Skeletal muscle satellite cell (primary cell): ENCODE measurements around the gene HBM.

Experiments
- H3K27me3 ChIP-seq: 2 replicates; pipeline ENCODE4 v1.7.0; 2013; ENCODE audit warnings: low read length; ENCODE audit not compliant: control insufficient read depth, insufficient read depth
- H3K36me3 ChIP-seq: 2 replicates; pipeline ENCODE4 v1.7.0; 2013; ENCODE audit warnings: mild to moderate bottlenecking, control low read depth, low read length; ENCODE audit not compliant: insufficient read depth
- H3K4me1 ChIP-seq: 2 replicates; pipeline ENCODE4 v1.7.0; 2013; ENCODE audit warnings: low read length; ENCODE audit not compliant: control insufficient read depth, insufficient read depth
- H3K4me2 ChIP-seq: 2 replicates; pipeline ENCODE4 v1.7.0; 2013; ENCODE audit warnings: mild to moderate bottlenecking, low read length
- H3K4me3 ChIP-seq: 2 replicates; pipeline ENCODE4 v1.7.0; 2013; ENCODE audit warnings: low read length
- H3K9ac ChIP-seq: 2 replicates; pipeline ENCODE4 v1.7.0; 2013; ENCODE audit warnings: mild to moderate bottlenecking, low read depth, low read length, moderate library complexity
- H3K9me3 ChIP-seq: replicated peaks from 2 replicates; pipeline ENCODE4 v1.7.0; 2013; ENCODE audit warnings: mild to moderate bottlenecking, control low read depth, low read length

HBM gene

DNA sequence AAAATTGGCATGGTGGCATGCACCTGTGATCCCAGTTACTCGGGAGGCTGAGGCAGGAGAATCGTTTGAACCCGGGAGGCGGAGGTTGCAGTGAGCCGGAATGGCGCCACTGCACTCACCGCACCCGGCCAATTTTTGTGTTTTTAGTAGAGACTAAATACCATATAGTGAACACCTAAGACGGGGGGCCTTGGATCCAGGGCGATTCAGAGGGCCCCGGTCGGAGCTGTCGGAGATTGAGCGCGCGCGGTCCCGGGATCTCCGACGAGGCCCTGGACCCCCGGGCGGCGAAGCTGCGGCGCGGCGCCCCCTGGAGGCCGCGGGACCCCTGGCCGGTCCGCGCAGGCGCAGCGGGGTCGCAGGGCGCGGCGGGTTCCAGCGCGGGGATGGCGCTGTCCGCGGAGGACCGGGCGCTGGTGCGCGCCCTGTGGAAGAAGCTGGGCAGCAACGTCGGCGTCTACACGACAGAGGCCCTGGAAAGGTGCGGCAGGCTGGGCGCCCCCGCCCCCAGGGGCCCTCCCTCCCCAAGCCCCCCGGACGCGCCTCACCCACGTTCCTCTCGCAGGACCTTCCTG, 14.4 kb downstream of the HBM start, which contains the start of gene HBQ1:
HBQ1 (plus strand) TSS at position 359 of the 575 bp plus-strand sequence; CDS start at position 387, 28 bp downstream.
- Histone ChIP-seq H3K27me3 (peaks cover 28% of the 10 kb centered on the region), H3K36me3 (peaks cover 2% of the 10 kb centered on the region), H3K4me3 (peak within 1 kb of the TSS; percentile 59), H3K4me1 (peaks cover 20% of the 10 kb centered on the region), H3K9me3 (no peaks in the 10 kb centered on the region), H3K4me2 (peak within 1 kb of the TSS; percentile 86), H3K9ac (peak within 1 kb of the TSS; percentile 47)

DNA sequence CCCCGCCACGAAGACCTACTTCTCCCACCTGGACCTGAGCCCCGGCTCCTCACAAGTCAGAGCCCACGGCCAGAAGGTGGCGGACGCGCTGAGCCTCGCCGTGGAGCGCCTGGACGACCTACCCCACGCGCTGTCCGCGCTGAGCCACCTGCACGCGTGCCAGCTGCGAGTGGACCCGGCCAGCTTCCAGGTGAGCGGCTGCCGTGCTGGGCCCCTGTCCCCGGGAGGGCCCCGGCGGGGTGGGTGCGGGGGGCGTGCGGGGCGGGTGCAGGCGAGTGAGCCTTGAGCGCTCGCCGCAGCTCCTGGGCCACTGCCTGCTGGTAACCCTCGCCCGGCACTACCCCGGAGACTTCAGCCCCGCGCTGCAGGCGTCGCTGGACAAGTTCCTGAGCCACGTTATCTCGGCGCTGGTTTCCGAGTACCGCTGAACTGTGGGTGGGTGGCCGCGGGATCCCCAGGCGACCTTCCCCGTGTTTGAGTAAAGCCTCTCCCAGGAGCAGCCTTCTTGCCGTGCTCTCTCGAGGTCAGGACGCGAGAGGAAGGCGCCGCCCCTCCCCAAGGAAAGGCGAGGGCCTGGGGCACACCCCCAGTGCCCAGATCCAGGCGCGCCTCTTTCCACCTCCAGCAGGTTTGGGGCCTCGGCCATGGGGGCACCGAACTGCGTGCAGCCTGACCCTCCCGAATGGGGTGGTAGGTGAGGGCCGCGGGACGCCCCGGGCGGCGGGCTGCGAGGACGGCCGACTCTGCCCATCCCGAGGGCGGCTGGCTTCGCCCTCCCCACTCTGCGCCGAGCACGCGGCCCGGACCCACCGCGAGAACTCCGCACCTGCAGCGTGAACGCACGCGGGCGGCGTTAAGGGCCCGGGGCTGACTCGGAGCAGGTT, 15.1 kb downstream of the HBM start:
- Histone ChIP-seq H3K9ac (peak overlapping the region; percentile 47), H3K4me3 (peak overlapping the region; percentile 59), H3K36me3 (peaks cover 8% of the 10 kb centered on the region), H3K4me2 (peak overlapping the region; percentile 86), H3K4me1 (peaks cover 20% of the 10 kb centered on the region), H3K27me3 (peaks cover 23% of the 10 kb centered on the region), H3K9me3 (no peaks in the 10 kb centered on the region)

DNA sequence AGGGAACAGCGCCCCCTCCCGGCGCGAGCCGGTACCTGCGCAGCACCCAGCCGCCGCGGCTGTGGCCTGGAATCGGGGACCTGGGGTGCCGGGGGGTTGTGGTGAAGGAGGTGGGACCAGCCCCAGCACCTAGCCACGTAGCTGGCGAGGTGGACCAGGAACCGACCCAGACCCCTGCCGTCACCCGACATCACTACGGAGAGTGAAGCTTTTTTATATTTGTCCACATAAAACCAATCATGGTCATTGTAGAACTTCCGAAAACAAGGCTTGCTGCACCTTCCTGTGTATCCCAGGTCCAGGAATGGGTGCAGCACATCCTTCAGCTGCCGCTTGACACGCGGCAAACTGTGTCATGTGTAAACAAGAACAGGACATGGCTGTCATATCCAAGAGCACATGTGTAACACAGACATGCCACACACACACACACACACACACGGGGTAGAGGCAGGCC, 15.8 kb downstream of the HBM start:
- peak overlapping the region; percentile 86 for H3K4me2 ChIP-seq
- H3K4me1 ChIP-seq: peaks cover 20% of the 10 kb centered on the region
- H3K4me3 ChIP-seq: no peak overlapping the region
- no peak overlapping the region for H3K9ac ChIP-seq
- peaks cover 23% of the 10 kb centered on the region for H3K27me3 ChIP-seq
- peaks cover 8% of the 10 kb centered on the region for H3K36me3 ChIP-seq
- no peaks in the 10 kb centered on the region for H3K9me3 ChIP-seq

DNA sequence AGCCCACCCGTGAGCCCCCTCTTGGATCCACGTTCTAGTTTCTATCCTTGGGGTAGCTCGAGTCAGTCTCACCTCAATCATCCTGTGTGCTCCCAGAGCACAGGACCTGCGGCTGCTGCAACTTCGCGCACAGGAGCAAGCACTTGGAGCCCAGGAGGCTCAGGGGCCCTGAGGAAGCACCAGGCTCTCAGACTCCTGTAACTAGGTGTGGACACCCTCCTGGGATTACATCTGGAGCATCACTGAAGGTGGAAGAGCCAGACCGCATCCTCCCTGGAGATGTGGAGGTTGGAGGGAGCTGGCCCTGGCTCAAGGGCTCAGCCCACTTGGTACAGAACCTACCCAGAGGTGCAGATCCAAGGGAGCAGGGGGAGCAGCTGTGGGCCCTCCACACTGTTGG, 17.2 kb downstream of the HBM start:
- H3K4me2 ChIP-seq: no peak overlapping the region
- H3K9me3 ChIP-seq: no peaks in the 10 kb centered on the region
- H3K36me3 ChIP-seq: peaks cover 14% of the 10 kb centered on the region
- no peak overlapping the region for H3K9ac ChIP-seq
- H3K27me3 ChIP-seq: peaks cover 14% of the 10 kb centered on the region
- H3K4me1 ChIP-seq: peaks cover 13% of the 10 kb centered on the region
- H3K4me3 ChIP-seq: no peak overlapping the region

DNA sequence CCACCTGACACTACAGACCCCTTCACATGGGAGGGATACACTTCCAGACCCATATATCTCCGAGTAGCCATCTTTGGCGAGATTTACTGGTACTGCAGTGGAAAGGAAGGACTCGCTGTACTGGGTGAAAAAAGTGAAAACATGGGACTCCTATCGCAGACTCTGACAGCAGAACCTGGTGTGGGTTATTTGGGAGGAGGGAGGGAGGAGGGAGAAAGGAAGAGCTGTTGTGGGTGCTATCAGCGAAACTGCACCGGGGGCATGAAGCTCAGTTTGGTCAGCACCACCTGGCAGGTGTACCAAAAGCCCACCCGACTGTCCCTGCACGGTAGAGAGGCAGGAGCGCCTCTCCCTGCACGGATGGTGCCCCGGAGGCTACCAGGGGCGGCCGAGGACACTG, 19.4 kb downstream of the HBM start:
- H3K4me3 ChIP-seq: no peak overlapping the region
- H3K27me3 ChIP-seq: no peaks in the 10 kb centered on the region
- H3K36me3 ChIP-seq: peaks cover 33% of the 10 kb centered on the region
- no peaks in the 10 kb centered on the region for H3K9me3 ChIP-seq
- no peak overlapping the region for H3K9ac ChIP-seq
- H3K4me2 ChIP-seq: no peak overlapping the region
- peaks cover 13% of the 10 kb centered on the region for H3K4me1 ChIP-seq

DNA sequence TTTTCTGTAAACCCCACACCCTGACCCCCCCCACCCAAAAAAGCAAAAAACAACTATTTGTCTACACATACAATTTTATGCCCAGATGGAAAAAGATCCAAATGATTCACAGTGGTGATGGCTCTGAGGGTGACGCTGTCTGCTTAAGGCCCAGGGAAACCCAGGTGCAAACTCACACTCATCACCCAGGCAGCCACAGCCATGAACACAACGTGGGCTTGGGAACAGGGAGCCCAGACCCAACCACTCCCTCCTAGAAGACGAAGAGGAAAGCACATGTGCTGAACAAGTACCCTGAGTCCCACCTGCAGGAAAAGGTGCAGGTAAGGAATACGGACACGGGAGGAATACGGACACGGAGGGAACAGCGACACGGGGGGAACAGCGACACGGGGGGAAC, 19.9 kb downstream of the HBM start:
- Histone ChIP-seq H3K36me3 (peaks cover 38% of the 10 kb centered on the region), H3K9me3 (no peaks in the 10 kb centered on the region), H3K9ac (no peak overlapping the region), H3K4me3 (no peak overlapping the region), H3K4me1 (peaks cover 11% of the 10 kb centered on the region), H3K27me3 (no peaks in the 10 kb centered on the region), H3K4me2 (no peak overlapping the region)

DNA sequence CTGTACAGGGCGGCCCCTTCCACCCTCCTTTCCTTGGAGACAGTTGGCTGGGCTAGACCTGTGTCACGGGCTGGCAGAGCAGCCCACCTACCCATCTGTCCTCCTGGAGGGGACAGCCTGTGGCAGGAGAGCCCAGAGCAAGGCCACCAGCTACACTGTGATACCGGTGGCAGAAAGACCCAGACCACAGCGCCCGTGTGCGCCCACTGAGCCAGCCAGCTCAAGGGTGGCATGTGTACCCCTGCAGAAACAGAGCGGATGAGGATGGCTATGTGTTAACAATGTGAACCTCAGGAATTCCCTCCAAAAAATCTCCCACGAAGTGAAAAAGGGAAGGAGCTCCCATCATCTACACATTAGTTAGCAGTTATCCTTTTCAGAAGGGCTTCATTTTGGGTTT, 21.6 kb downstream of the HBM start:
- no peaks in the 10 kb centered on the region for H3K27me3 ChIP-seq
- no peak overlapping the region for H3K4me2 ChIP-seq
- H3K9me3 ChIP-seq: no peaks in the 10 kb centered on the region
- no peaks in the 10 kb centered on the region for H3K4me1 ChIP-seq
- no peak overlapping the region for H3K4me3 ChIP-seq
- no peak overlapping the region for H3K9ac ChIP-seq
- H3K36me3 ChIP-seq: peaks cover 50% of the 10 kb centered on the region

DNA sequence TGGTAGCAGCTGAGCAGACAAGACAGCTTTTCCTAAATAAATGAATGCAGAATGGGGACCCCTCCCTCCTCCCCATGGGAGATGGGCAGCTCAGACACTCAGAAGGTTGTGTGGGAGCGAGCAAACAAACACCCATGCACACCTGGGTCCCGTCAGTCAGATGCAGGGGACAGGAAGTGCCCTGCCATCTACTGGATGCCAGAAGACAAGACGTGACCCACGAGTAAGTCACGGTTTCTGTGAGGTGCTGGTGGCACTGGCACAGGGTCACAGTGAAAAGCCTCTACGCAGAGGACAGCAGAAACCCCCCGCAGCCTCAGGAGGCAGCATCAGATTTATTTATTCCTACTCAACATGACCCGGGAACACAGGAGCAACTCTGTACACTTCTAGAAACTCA, 22.9 kb downstream of the HBM start:
- Histone ChIP-seq H3K4me2 (no peak overlapping the region), H3K9ac (no peak overlapping the region), H3K27me3 (no peaks in the 10 kb centered on the region), H3K4me1 (no peaks in the 10 kb centered on the region), H3K36me3 (peaks cover 57% of the 10 kb centered on the region), H3K9me3 (no peaks in the 10 kb centered on the region), H3K4me3 (no peak overlapping the region)

DNA sequence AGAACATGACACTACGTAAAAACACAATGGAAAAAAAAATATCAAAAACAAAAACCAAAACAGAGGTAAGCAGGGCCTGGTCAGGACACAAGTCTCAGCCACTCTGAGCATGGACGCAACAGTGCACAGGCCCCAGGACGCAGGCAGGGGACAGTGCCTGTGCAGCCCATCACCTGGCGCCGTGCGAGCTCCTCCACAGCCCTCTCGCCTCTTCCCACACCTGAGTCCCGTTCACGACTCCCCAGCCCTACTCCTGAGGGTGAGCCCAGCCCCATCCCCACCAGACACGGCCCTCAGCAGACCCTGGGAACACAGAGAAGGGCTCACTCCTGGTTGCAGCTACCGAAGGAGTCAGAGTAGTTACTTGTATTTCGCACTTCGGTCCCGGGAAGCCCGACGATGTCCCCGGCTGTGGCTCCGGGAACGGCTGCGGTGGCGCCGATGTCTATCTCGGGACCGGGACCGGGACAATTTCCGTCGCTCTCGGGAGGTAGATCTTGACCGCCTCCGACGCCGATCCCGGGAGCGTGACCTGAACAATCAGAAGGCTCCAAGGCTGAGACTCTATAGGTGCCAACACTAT, 23.9 kb downstream of the HBM start:
- H3K9me3 ChIP-seq: no peaks in the 10 kb centered on the region
- H3K9ac ChIP-seq: no peak overlapping the region
- peaks cover 66% of the 10 kb centered on the region for H3K36me3 ChIP-seq
- no peak overlapping the region for H3K4me2 ChIP-seq
- no peak overlapping the region for H3K4me3 ChIP-seq
- no peaks in the 10 kb centered on the region for H3K27me3 ChIP-seq
- H3K4me1 ChIP-seq: peaks cover 5% of the 10 kb centered on the region

DNA sequence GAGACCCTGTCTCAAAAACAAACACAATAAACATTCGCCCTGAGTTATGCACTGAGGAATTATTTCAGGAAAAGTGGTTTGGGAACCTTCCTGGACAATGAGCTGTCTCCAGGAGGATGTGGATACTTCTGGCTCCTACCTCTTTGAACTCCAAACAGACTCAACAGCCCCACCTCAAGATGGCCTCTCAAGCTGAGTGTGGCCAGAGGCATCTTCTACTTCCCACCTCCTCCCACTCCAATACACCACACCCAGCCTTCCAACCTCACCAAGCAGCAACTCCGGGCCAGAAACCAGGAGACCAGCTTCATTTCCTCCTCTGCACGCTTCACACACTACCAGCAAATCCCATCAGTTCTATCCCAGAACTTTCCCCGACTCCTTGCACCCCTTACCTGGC, 26.1 kb downstream of the HBM start:
- Histone ChIP-seq H3K9ac (no peak overlapping the region), H3K36me3 (peaks cover 72% of the 10 kb centered on the region), H3K9me3 (no peaks in the 10 kb centered on the region), H3K4me1 (peaks cover 9% of the 10 kb centered on the region), H3K4me2 (no peak overlapping the region), H3K27me3 (no peaks in the 10 kb centered on the region), H3K4me3 (no peak overlapping the region)

DNA sequence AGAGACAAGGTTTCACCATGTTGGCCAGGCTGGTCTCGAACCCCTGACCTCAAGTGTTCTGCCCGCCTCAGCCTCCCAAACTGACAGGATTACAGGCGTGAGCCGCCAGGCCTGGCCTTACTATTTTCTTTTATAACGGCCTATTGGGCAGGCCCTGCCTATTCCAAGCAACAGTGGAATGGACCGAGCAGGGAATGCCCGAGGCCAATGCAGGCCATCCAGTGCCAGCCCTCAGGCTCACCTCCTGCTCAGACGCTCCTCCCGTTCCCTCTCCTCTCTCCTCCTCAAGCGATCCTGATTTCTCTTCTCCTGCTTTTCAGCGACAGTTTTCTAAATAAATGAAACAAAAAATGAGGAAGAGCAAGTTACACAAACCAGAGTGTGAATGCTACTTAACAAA, 26.9 kb downstream of the HBM start:
- Histone ChIP-seq H3K9ac (no peak overlapping the region), H3K27me3 (no peaks in the 10 kb centered on the region), H3K4me3 (no peak overlapping the region), H3K9me3 (no peaks in the 10 kb centered on the region), H3K4me1 (peaks cover 9% of the 10 kb centered on the region), H3K36me3 (peaks cover 71% of the 10 kb centered on the region), H3K4me2 (no peak overlapping the region)
